Measurements from ENCODE around the gene STRIP2. TPM values are rescaled to one million over a fixed set of nuclear protein-coding genes. Genes with fewer than 3 reads are reported as not detected.
"Not testable (repeated sequence)": the region's sequence is repeated elsewhere in the genome, so short reads cannot be mapped to it uniquely, and the experiment has no call there.

STRIP2 gene
- total RNA-seq, 1 donor from 2014 or later: 44.8 TPM

DNA sequence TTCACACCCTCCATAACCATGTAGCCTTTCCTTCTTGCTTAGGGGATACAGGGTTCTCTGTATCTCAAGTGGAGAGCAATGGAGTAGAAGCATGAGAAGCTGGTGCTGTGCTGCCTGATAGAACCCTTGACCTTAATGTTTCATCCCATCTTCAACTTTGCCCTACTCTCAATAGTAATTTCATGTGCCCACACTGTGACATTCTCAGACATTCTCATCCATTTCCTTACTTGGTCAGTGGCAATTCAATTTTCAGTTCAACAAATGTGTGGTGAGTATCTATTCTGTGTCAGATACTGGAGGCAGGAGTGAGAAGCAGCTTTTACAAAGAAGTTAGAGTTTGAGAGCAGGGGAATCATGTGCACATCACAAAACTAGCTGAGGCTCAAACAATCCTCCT, 16.1 kb downstream of the STRIP2 start:
- DNase-seq (ENCODE audit: low spot score in 2 of 2) (no peak), FAIRE-seq (no peak)

DNA sequence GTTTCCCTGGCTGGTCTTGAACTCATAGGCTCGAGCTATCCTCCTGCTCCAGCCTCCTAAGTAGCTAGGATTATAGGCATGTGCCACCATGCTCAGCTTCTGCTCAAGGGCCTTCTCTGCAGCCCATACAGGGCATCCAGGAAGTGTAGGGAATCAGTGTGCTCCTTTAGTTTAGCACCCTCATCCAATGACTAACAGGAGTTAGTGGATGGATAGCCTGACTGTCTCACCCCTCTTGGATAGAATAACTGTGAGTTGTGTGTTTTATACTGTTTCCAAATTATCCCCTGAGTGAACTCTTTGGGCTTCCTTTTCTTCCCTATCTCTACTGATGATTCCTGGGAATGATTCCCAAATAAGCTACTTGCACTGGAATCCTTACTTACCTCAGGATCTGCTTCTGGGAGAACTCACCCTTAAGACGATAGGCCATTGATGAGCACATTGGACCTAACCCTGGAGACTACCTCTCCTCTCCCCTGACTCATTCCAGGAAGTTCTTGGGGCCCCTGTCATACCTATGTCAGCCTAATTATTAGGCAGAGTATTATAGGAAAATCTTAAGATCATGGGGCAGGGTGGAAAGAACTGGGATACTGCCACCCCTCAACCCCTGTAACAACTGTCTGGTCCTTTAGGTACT, 18.5 kb downstream of the STRIP2 start:
- FAIRE-seq (no peak), DNase-seq (ENCODE audit: low spot score in 2 of 2) (no peak)

DNA sequence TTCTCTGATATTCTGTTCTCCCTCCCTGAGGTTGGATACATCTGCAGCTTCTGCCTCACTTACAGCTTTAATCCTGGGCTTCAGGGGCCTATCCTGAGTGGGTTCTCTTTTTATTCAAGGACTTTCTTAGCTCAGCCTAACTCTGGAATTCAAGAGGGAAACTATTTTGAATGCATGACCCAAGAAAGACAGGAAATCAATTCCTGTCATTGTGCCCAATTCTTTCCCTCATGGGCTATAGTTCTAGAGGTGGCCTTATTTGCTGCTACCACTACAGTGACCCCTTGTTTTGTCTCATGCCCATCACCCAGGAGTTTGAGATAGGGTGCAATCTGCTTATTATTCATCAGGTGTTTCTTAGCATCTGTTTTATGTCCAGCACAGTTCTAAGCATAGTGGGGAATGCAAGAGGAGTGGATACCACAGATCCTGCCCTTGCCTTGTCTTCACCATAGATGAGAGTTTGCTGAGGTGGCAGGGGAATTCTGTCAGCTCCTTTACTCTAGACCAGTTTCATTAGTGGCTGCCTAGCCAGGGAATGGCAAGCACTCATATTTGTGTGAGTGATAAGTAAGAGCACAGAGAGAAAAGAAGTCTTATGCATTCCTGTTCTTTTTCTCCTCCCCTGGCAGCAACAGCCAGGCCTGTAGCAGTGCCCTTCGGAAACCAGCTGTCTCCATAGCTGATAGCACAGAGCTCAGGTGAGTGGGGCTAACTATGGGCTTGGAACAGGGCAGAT, 19.4 kb downstream of the STRIP2 start:
- no peak for DNase-seq (ENCODE audit: low spot score in 2 of 2)
- FAIRE-seq: no peak

DNA sequence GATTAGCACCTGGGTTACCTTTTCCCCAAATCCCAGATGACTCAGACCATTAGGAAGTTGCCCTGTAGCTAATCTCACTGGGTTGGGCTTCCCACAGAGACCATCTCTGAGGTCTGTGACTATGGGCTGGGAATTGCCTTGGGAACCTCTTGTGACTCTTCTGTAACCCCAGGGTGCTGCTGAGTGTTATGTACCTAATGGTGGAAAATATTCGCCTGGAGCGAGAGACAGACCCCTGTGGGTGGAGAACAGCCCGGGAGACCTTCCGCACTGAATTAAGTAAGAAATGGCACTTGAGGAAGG, 20.0 kb downstream of the STRIP2 start:
- FAIRE-seq (no peak), DNase-seq (ENCODE audit: low spot score in 2 of 2) (no peak)

DNA sequence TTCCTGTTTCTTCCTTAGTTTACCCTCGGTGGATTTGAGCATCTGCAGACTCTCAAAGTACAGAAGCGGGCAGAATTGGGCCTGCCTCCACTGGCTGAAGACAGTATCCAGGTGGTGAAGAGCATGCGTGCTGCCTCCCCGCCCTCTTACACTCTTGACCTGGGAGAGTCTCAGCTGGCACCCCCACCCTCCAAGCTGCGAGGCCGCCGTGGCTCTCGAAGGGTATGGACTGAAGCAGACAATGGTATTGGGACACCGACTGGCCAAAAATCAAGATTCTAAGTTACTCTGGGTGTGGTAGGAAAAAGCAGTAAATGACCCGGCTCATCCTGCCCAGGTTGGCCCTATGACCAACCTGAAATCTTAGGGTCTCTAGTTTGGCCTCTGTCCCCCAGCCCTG, 22.2 kb downstream of the STRIP2 start:
- FAIRE-seq (no peak), DNase-seq (ENCODE audit: low spot score in 2 of 2) (no peak)

DNA sequence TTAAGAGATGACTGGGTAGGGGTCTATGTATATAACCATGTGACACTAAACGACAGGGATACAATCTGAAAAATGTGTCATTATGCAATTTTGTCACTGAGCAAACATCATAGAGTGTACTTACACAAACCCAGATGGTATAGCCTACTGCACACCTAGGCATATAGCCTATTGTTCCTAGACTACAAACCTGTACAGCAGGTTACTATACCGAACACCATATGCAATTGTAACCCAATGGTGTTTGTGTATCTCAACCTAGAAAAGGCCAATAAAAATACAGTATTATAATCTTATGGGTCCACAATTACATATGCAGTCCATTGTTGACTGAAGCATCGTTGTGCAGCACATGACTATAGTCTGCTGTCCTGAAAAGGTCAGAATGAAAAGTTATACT, 22.9 kb downstream of the STRIP2 start:
- FAIRE-seq (no peak), DNase-seq (ENCODE audit: low spot score in 2 of 2) (no peak)

DNA sequence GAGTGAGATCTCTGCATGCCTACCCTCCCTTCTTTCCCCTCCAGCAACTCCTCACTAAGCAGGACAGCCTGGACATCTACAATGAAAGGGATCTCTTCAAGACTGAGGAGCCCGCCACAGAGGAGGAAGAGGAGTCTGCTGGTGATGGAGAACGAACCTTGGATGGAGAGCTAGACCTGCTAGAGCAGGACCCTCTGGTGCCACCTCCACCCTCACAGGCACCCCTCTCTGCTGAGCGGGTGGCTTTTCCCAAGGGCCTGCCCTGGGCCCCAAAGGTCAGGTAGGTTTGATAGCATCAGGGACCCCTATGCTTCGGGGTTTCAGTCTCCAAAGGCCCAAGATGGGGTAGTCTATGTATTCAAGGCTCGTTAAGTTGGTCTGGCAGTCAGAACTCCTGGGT, 23.9 kb downstream of the STRIP2 start:
- no peak for FAIRE-seq
- DNase-seq (ENCODE audit: low spot score in 2 of 2): no peak

DNA sequence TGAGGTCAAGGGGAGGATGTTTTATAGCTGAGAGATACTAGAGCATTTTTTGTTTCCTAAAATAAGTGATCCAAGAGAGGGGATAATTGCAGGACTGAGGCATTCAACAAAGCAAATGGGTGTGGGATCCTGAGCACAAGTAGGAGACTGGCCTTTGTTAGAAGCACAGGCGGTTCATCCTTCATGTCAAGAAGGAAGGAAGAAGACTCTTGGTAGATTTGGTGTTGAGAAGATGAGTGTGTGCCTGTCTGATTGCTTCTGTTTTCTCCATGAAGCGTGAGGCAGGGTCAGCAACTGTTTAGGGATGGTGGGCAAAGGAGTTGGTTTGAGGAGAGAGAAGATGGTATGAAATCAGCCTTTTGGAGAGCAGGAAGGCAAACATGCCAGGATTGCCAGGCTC, 27.6 kb downstream of the STRIP2 start:
- DNase-seq (ENCODE audit: low spot score in 2 of 2) (no peak), FAIRE-seq (no peak)

DNA sequence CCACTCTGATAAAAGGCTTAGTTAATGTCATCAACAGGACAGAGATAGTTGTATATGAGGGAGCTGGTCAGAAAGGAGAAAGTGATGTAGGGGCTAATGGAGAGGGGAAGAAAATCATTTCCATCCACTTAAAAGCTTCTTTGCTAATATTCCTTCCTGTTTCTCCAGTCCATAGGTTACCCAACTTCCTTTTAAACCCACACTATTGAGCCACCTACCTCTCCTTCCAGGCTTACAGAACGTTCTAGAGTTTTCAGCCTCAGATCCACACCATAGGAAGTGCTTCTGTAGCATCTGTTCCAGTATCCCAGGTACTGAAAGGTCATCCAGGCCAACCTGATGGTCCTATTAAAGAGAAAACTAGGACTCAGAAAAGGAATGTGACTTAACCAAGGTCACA, 28.2 kb downstream of the STRIP2 start:
- no peak for DNase-seq (ENCODE audit: low spot score in 2 of 2)
- FAIRE-seq: no peak

DNA sequence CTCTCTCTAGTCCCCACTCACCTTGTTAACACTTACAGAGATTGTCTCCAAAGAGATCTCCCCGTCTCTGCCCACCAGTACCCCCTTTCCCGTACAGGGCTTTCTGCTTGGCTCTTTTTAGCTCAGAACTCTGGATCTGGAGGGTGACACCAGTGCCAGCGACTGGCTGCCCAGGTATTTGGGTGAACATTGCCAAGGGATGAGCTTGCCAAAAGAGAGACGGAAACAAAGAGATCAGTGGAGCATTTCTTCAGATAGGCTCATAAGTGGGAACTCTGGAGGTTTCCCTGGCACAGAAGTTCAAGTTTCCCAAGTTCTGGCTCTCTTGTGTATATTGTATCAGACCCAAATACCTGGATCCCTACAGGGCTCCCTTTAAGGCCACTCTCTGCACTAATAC, 30.0 kb downstream of the STRIP2 start:
- DNase-seq (ENCODE audit: low spot score in 2 of 2): no peak
- no peak for FAIRE-seq

DNA sequence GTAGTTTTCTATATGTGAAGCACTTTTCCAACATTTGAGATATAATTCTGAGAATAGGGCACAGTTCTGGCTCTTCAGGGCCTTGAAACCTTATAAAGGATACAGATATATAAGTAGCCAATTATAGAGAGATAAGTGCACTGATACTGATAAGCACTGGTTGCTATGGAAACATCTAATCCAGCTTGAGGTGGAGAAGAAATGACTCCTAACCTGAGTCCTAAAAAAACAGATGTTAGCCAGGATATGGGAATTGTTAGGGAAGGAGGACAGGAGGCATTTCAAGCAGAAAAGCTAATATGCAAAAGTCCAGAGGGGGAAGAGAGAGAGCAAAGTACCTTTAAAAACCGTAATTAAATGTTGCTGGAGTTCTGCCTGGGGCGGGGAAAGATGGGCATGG, 30.8 kb downstream of the STRIP2 start:
- DNase-seq (ENCODE audit: low spot score in 2 of 2) (no peak), FAIRE-seq (no peak)

DNA sequence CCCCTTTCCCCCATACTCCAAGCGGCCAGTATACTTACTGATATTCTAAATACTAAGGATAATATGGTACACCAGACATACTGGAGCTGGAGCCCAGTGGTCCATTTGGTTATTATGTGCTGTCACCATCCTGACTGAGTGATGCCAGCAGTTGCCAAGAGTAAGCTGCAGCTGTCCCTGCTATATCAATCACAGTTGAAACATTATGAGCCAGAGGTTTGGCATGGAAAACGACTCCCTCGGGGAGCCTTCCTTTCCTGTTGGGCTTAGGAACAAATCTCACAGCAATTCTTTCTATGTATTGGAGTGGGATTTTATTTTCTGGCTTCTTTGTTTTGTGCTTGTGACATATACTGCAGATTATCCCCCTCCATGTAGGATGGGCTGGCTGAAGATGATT, 32.6 kb downstream of the STRIP2 start:
- FAIRE-seq (no peak), DNase-seq (ENCODE audit: low spot score in 2 of 2) (no peak)

DNA sequence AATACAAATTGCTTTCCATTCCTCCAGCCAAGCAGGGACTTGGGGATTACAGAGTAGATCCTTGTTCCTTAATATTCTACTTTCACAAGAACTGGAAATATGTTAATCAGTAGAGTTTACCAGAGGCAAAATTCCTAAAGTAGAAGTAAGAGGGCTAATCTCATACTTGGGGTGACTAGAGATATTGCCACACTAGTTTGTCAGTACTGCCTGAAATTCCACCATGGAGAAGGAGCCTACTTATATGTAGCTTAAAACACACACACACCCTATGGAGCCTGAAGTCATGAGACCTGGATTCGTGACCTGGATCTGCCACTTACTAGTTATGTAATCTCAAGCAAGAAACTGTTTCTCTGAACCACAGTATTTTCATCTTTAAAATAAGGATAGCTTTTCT, 33.9 kb downstream of the STRIP2 start:
- DNase-seq (ENCODE audit: low spot score in 2 of 2): no peak
- no peak for FAIRE-seq

DNA sequence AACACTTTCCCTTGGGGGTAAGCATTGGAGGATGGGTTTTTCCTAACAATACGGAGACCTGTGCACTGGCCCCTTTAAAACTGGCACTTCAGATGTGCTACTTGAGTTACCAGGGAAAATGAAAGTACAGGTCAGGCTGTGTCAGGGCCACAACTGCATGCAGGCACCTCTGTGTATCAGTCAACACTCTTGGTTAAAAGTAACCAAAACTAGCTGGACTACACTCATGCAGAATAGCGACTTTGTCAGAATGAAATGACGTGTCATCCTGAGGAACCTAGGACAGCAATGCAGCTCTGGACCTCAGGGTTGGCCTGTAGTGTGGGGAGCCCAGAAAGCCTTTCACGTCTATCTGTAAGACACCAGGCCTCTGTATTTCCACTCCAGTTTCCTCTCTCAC, 34.3 kb downstream of the STRIP2 start:
- FAIRE-seq (no peak), DNase-seq (ENCODE audit: low spot score in 2 of 2) (no peak)

DNA sequence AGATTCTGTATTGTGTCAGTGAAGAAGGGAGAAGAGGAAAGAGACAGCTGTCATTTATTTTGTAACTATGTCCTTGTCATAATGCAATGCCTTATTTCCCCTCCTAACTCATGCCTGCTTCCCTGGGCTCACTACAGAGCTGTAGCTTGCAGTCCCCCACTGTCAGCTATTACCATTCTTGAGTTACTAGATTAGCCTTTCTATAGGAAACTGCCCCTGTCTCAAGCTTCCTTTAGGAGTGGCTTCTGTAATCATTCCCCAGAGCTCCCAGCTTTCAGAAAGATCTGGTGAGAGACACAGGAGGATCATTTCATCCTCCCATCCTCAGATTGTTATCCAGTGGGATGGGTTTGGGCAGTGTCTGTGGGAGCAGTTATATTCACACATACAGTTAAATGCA, 35.7 kb downstream of the STRIP2 start:
- FAIRE-seq (no peak), DNase-seq (ENCODE audit: low spot score in 2 of 2) (no peak)

DNA sequence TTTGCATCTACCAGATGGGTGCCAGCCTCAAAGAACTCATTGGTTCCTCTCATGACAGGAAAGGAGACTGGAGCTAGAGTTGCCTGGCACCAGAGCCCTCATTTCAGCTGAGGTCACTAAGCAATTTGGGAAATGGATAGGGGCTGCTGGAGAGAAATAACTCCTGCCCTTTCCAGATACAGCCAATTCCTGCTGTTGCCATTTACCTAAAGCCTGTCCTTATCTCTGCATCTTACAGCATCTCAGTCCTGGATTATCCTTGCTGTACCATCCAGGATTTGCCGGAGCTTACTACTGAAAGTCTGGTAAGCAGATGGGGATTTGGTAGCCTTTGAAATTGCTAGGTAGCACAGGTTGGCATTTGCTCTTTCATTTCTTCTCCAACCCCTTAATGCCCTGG, 36.2 kb downstream of the STRIP2 start:
- DNase-seq (ENCODE audit: low spot score in 2 of 2): no peak
- no peak for FAIRE-seq

DNA sequence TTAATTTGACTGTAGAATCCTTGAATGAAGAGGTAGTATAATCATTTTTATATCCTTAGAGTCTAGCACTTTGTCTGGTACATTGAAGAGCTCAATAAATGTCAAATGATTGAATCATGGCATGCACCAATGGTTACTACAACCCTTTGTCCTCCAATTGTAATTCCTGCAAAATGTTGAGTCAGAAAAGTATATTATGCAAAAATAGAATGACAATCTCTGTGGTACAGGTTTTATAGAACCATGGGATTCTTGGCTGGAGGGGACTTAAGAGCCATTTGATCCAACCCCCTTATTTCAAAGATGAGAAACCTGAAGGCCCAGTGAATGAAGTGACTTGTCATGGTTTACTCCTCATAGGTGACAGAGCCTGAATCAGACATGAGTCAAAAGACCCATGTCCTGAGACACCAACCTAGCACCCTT, 37.2 kb downstream of the STRIP2 start:
- DNase-seq (ENCODE audit: low spot score in 2 of 2) (no peak), FAIRE-seq (no peak)

DNA sequence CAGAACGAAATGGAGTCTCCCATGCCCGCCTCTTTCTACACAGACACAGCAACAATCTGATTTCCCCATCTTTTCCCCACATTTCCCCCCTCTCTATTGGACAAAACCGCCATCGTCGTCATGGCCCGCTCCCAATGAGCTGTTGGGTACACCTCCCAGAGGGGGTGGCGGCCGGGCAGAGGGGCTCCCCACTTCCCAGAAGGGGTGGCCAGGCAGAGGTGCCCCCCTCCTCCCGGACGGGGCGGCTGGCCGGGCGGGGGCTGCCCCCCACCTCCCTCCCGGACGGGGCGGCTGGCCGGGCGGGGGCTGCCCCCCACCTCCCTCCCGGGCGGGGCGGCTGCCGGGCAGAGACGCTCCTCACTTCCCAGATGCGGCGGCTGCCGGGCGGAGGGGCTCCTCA, 41.7 kb downstream of the STRIP2 start:
- FAIRE-seq; DNase-seq (ENCODE audit: low spot score in 2 of 2): not testable (repeated sequence)

DNA sequence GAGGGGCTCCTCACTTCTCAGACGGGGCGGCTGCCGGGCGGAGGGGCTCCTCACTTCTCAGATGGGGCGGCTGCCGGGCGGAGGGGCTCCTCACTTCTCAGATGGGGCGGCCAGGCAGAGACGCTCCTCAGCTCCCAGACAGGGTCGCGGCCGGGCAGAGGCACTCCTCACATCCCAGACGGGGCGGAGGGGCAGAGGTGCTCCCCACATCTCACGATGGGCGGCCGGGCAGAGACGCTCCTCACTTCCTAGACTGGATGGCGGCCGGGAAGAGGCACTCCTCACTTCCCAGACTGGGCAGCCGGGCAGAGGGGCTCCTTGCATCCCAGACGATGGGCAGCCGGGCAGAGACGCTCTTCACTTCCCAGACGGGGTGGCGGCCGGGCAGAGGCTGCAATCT, 42.2 kb downstream of the STRIP2 start:
- not testable (repeated sequence) for FAIRE-seq; DNase-seq (ENCODE audit: low spot score in 2 of 2)

DNA sequence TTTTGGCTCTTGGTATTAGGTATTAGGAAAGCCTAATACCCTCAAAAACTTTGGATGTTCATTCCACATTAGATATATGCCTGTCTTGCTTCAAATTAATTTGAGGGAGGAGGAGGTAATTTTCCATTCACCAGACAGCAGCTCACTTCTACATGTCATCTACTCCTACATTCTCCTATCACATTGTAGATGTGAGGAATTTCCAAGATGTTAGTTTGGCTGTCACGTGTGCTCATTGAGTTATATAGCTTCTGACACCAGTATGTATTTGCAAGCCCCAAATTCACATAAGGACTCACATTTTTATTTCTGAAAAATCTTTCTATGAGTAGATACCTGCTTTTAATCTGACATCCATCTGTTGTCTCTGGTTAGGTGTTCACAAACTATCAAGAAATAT, 45.6 kb downstream of the STRIP2 start:
- FAIRE-seq (no peak), DNase-seq (ENCODE audit: low spot score in 2 of 2) (no peak)

DNA sequence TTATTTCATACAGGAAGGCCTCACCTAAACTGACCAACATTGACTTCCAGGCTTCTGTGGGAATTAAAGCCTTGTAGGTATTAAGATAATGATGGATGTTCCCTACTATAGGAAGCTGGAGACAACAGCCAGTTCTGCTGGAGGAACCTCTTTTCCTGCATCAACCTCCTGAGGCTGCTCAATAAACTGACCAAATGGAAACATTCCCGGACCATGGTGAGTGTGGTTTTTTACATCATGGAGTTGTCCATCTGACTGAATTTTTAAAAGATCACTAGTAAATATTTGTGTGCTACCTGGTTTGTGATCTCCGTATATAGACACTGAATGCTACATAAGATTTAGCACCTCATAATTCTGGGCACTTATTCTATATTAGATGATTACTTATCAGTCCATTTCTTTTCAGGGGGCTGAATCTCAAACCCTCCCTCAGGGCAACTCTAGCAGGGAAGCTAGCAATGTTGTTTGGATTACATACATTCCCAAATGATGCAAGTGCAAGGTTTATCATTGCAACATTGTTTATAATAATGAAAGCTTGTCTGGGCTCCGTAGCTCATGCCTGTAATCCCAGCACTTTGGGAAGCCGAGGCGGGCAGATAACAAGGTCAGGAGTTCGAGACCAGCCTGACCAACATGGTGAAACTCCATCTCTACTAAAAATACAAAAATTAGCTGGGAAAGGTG, 46.6 kb downstream of the STRIP2 start:
- no peak for DNase-seq (ENCODE audit: low spot score in 2 of 2)
- FAIRE-seq: no peak

DNA sequence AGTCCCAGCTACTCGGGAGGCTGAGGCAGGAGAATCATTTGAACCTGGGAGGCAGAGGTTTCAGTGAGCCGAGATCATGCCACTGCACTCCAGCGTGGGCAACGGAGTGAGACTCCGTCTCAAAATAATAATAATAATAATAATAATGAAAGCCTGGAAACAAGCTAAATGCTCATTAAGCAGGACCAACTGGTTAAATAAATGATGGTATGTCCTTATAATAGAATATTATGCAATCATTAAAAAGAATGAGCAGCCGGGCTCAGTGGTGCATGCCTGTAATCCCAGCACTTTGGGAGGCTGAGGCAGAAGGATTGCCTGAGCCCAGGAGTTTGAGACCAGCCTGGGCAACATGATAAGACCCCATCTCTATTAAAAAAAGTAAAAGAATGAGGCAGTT, 47.1 kb downstream of the STRIP2 start:
- FAIRE-seq; DNase-seq (ENCODE audit: low spot score in 2 of 2): not testable (repeated sequence)
